GM12892 (cell line): ENCODE data around the gene SLC44A3.
"Not testable (repeated sequence)": the region's sequence is repeated elsewhere in the genome, so short reads cannot be mapped to it uniquely, and the experiment has no call there.

Experiments used
- DNase-seq: peaks from one replicate; pipeline ENCODE4 v3.0.0; 2011; ENCODE audit not compliant: insufficient read length
- FAIRE-seq: peaks from 2 replicates; lab custom pipeline; 2011; peaks lifted over from hg19 to GRCh38; lab: Jason Lieb, UNC
- POLR2A ChIP-seq: IDR thresholded peaks from 2 replicates; pipeline ENCODE4 v1.6.1; 2011; ENCODE audit warnings: low read depth, low read length, control low read depth
- POLR2AphosphoS5 ChIP-seq: IDR thresholded peaks from 2 replicates; pipeline ENCODE4 v1.6.1; 2011; ENCODE audit warnings: low read depth, low read length, control low read depth
- TAF1 ChIP-seq: IDR thresholded peaks from 2 replicates; pipeline ENCODE4 v1.6.1; 2011; ENCODE audit warnings: low read depth, mild to moderate bottlenecking, control low read depth, low read length, borderline replicate concordance

SLC44A3 gene

GRCh38 chr1:94931254-94931841 lies 111.2 kb downstream of the SLC44A3 start:
- no peak for FAIRE-seq
- DNase-seq: no peak
- TF ChIP-seq POLR2AphosphoS5: no peak
- TF ChIP-seq POLR2A: no peak
- TF ChIP-seq TAF1: no peak

GRCh38 chr1:94934551-94934950 lies 114.4 kb downstream of the SLC44A3 start:
- TF ChIP-seq TAF1: no peak
- no peak for TF ChIP-seq POLR2A
- TF ChIP-seq POLR2AphosphoS5: no peak
- FAIRE-seq: no peak
- DNase-seq: no peak

- DNase-seq: no peak
- no peak for FAIRE-seq
- TF ChIP-seq POLR2A (no peak), TAF1 (no peak), POLR2AphosphoS5 (no peak)
Measured at GRCh38 chr1:94935034-94935433, 114.9 kb downstream of the SLC44A3 start.

- no peak for TF ChIP-seq TAF1
- TF ChIP-seq POLR2A: no peak
- TF ChIP-seq POLR2AphosphoS5: no peak
- FAIRE-seq: no peak
Measured at GRCh38 chr1:94935476-94935875, 115.3 kb downstream of the SLC44A3 start.

GRCh38 chr1:94936861-94937620 lies 116.9 kb downstream of the SLC44A3 start:
- no peak for DNase-seq
- FAIRE-seq: no peak
- no peak for TF ChIP-seq POLR2A
- no peak for TF ChIP-seq TAF1
- TF ChIP-seq POLR2AphosphoS5: no peak

More at GRCh38 chr1:94935476-94935875, 115.3 kb downstream of the SLC44A3 start:
- no peak for DNase-seq

GRCh38 chr1:94937820-94938219 lies 117.7 kb downstream of the SLC44A3 start:
- no peak for TF ChIP-seq POLR2AphosphoS5
- no peak for TF ChIP-seq POLR2A
- DNase-seq: no peak
- no peak for FAIRE-seq

GRCh38 chr1:94940738-94941137 lies 120.6 kb downstream of the SLC44A3 start:
- TF ChIP-seq POLR2AphosphoS5: no peak
- TF ChIP-seq POLR2A: no peak
- TF ChIP-seq TAF1: no peak
- no peak for FAIRE-seq

GRCh38 chr1:94941480-94941879 lies 121.3 kb downstream of the SLC44A3 start:
- DNase-seq: not testable (repeated sequence)

More at GRCh38 chr1:94940738-94941137, 120.6 kb downstream of the SLC44A3 start:
- no peak for DNase-seq

GRCh38 chr1:94942171-94943128 lies 122.3 kb downstream of the SLC44A3 start:
- TF ChIP-seq TAF1: no peak
- no peak for TF ChIP-seq POLR2AphosphoS5
- no peak for TF ChIP-seq POLR2A
- no peak for FAIRE-seq
- DNase-seq: no peak

More at GRCh38 chr1:94941480-94941879, 121.3 kb downstream of the SLC44A3 start:
- not testable (repeated sequence) for FAIRE-seq
